ENCODE results near the gene MTRFR. TPM values are rescaled to one million over a fixed set of nuclear protein-coding genes. Genes with fewer than 3 reads are reported as not detected.

MTRFR gene
- total and polyA plus RNA-seq, 2 donors (not counting 1 experiment from before 2014, with no cell fraction given): 18.7 to 45.5 TPM

DNA sequence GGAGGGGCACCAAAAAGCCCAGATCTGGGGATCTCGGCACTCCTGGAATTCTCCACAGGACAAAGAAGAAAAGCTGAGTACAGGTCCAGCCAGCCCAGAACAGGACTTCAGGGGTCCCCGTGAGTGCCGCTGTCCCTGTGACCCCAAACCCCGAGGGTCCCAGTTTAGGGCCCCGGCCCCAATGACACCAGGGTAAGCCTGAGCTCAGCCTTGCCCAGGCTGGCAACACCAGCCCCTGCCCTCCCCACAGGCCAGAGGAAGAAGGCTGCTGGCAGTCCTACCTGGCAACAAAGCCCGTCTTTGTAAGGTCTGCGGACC is 36.6 kb downstream of the MTRFR start:
- peak overlapping the region; percentile 34 to 55 (median 52) for H3K4me3 ChIP-seq (ENCODE audit: control extremely low read depth in 1 of 5, extremely low read depth in 1 of 5, insufficient read depth in 1 of 5, low read depth in 2 of 5, low read length in 4 of 5)
- peak overlapping the region; percentile 69 for H2AFZ ChIP-seq (ENCODE audit: insufficient read depth, low read depth, low read length, poor library complexity, severe bottlenecking)
- ATAC-seq (ENCODE audit: low read depth) (peak; percentile 15), DNase-seq (no peak)
- no peaks in the 10 kb centered on the region for H3K27me3 Mint-ChIP-seq
- no peak overlapping the region for H3K27ac ChIP-seq (ENCODE audit: low read length in 2 of 2)
- no peaks in the 10 kb centered on the region for H3K79me2 ChIP-seq (ENCODE audit: control insufficient read depth, insufficient read depth, low read length)
- peak overlapping the region; percentile 63 for H3K9ac ChIP-seq (ENCODE audit: low read length)
- no peaks in the 10 kb centered on the region for H4K20me1 ChIP-seq (ENCODE audit: control insufficient read depth, insufficient read depth, low read length, poor library complexity, severe bottlenecking)
- TF ChIP-seq, protein P1, sequence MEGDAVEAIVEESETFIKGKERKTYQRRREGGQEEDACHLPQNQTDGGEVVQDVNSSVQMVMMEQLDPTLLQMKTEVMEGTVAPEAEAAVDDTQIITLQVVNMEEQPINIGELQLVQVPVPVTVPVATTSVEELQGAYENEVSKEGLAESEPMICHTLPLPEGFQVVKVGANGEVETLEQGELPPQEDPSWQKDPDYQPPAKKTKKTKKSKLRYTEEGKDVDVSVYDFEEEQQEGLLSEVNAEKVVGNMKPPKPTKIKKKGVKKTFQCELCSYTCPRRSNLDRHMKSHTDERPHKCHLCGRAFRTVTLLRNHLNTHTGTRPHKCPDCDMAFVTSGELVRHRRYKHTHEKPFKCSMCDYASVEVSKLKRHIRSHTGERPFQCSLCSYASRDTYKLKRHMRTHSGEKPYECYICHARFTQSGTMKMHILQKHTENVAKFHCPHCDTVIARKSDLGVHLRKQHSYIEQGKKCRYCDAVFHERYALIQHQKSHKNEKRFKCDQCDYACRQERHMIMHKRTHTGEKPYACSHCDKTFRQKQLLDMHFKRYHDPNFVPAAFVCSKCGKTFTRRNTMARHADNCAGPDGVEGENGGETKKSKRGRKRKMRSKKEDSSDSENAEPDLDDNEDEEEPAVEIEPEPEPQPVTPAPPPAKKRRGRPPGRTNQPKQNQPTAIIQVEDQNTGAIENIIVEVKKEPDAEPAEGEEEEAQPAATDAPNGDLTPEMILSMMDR (IDR thresholded peaks at IDR 0.05): no peak
- no peak for TF ChIP-seq EZH2 (IDR thresholded peaks at IDR 0.05; ENCODE audit: borderline replicate concordance, insufficient read depth, low read depth, low read length, poor library complexity, severe bottlenecking)
- peaks cover 0 to 6% (median 0%) of the 10 kb centered on the region in 4 experiments for H3K27me3 ChIP-seq (replicated peaks in 1 of 4; ENCODE audit: control extremely low read depth in 1 of 4, control insufficient read depth in 3 of 4, insufficient read depth in 4 of 4, low read length in 3 of 4)
- peak overlapping the region; percentile 33 for H3K27ac Mint-ChIP-seq
- peaks cover 31 to 37% of the 10 kb centered on the region in 2 donors for H3K4me1 ChIP-seq (ENCODE audit: control insufficient read depth in 2 of 2, insufficient read depth in 2 of 2, low read length in 2 of 2)
- H3K4me2 ChIP-seq (replicated peaks; ENCODE audit: low read depth, low read length, poor library complexity, severe bottlenecking): peak overlapping the region; percentile 85
- H3K36me3 ChIP-seq (replicated peaks in 1 of 2; ENCODE audit: control extremely low read depth in 1 of 2, control insufficient read depth in 1 of 2, extremely low read depth in 1 of 2, insufficient read depth in 2 of 2, low read length in 1 of 2): no peaks in the 10 kb centered on the region
- H3K4me3 Mint-ChIP-seq: peak overlapping the region; percentile 83
- WGBS (ENCODE audit: insufficient coverage): 4% methylated on average over 5 of the region's 7 CpGs
- POLR2A ChIA-PET: interaction anchor here (1.4 kb wide), 1 partner anchor 37 kb away, joined by 5 read pairs; the partner anchor contains the start of genes MPHOSPH9 and MTRFR
- H3K4me1 Mint-ChIP-seq: peaks cover 29% of the 10 kb centered on the region
- CTCF ChIA-PET: interaction anchor here (0.7 to 1.7 kb wide), 4 partner anchors 11 to 332 kb away, joined by 3 to 11 read pairs (median 3); partner anchors contain the start of gene DDX55
- intact Hi-C loops (cut with micrococcal nuclease): loop anchor here (2.0 kb wide), 2 partner anchors 199 to 349 kb away; no protein-coding TSS in a partner anchor
- no peaks in the 10 kb centered on the region for H3K9me3 Mint-ChIP-seq (ENCODE audit: insufficient read depth)
- no peaks in the 10 kb centered on the region for H3K9me3 ChIP-seq (ENCODE audit: control extremely low read depth in 1 of 3, control insufficient read depth in 2 of 3, insufficient read depth in 1 of 3, low read length in 2 of 3)

DNA sequence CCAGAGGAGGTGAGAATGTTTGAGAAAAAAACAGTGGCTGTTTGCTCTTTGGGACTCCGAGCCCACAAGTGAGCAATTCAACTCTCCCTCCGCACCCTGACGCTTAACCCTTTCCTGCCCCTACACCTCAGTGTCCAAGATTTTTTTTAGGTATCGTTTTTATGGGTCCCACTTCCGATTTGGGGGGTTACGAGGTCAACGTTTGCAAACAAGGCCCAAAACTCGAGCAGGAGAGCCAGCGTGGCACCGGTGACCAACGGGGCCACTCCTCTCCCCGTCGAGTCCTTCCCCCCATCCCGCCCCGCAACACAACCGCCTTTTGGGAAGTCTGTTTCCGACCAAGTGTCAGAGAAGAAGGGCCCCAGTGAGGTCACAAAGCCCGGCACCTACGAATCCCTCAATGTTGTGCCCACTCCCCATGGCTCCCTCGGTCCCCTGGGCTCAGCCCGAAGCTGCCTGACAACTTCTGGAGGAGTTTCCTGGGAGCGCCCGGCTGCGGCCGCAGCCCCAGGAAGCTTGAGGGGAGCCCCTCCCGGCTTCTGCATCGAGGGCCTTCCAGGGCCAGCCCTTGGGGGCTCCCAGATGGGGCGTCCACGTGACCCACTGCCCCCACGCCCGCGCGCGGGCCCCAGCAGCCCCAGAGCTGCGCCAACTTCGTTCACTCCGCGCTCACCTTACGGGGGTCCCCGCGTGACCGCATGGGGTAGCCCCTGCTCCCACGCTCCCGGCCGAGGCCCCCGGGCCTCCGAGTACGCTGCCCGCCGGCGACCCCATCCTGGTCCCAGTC is 37.2 kb downstream of the MTRFR start:
- intact Hi-C loops (cut with micrococcal nuclease): loop anchor here (2.0 kb wide), 2 partner anchors 198 to 348 kb away; no protein-coding TSS in a partner anchor

More for the DNA sequence above, 37.2 kb downstream of the MTRFR start:
- Histone ChIP-seq H3K9me3 (ENCODE audit: control extremely low read depth in 1 of 3, control insufficient read depth in 2 of 3, insufficient read depth in 1 of 3, low read length in 2 of 3) (no peaks in the 10 kb centered on the region), H3K79me2 (ENCODE audit: control insufficient read depth, insufficient read depth, low read length) (no peaks in the 10 kb centered on the region), H3K36me3 (replicated peaks in 1 of 2; ENCODE audit: control extremely low read depth in 1 of 2, control insufficient read depth in 1 of 2, extremely low read depth in 1 of 2, insufficient read depth in 2 of 2, low read length in 1 of 2) (no peaks in the 10 kb centered on the region), H3K27ac (ENCODE audit: low read length in 2 of 2) (no peak overlapping the region), H3K9ac (ENCODE audit: low read length) (peak overlapping the region; percentile 63), H3K4me3 (ENCODE audit: control extremely low read depth in 1 of 5, extremely low read depth in 1 of 5, insufficient read depth in 1 of 5, low read depth in 2 of 5, low read length in 4 of 5) (peak overlapping the region; percentile 34 to 55 (median 52)), H3K4me2 (replicated peaks; ENCODE audit: low read depth, low read length, poor library complexity, severe bottlenecking) (peak overlapping the region; percentile 85), H4K20me1 (ENCODE audit: control insufficient read depth, insufficient read depth, low read length, poor library complexity, severe bottlenecking) (no peaks in the 10 kb centered on the region), H3K27me3 (replicated peaks in 1 of 4; ENCODE audit: control extremely low read depth in 1 of 4, control insufficient read depth in 3 of 4, insufficient read depth in 4 of 4, low read length in 3 of 4) (peaks cover 0 to 6% (median 0%) of the 10 kb centered on the region in 4 experiments), H3K4me1 (ENCODE audit: control insufficient read depth in 2 of 2, insufficient read depth in 2 of 2, low read length in 2 of 2) (peaks cover 31 to 37% of the 10 kb centered on the region in 2 donors), H2AFZ (ENCODE audit: insufficient read depth, low read depth, low read length, poor library complexity, severe bottlenecking) (peak overlapping the region; percentile 69)
- no peak for TF ChIP-seq EZH2 (IDR thresholded peaks at IDR 0.05; ENCODE audit: borderline replicate concordance, insufficient read depth, low read depth, low read length, poor library complexity, severe bottlenecking)
- TF ChIP-seq, protein P1 (IDR thresholded peaks at IDR 0.05): no peak
- POLR2A ChIA-PET: interaction anchor here (0.5 to 1.4 kb wide), 3 partner anchors 37 to 97 kb away, joined by 3 to 5 read pairs (median 5); partner anchors contain the start of genes MPHOSPH9 and MTRFR
- ATAC-seq (ENCODE audit: low read depth): peak; percentile 3
- H3K9me3 Mint-ChIP-seq (ENCODE audit: insufficient read depth): no peaks in the 10 kb centered on the region
- peak overlapping the region; percentile 28 for H3K27ac Mint-ChIP-seq
- no peaks in the 10 kb centered on the region for H3K27me3 Mint-ChIP-seq
- DNase-seq: no peak
- CTCF ChIA-PET: interaction anchor here (0.6 to 1.7 kb wide), 5 partner anchors 12 to 545 kb away, joined by 3 to 11 read pairs (median 3); partner anchors contain the start of gene DDX55
- under 1% methylated on average over 49 of the region's 51 CpGs for WGBS (ENCODE audit: insufficient coverage)
- H3K4me1 Mint-ChIP-seq: peaks cover 29% of the 10 kb centered on the region
- peak overlapping the region; percentile 83 for H3K4me3 Mint-ChIP-seq

Data from B cell (primary cell).